ENCODE results near the gene PTPN21.

PTPN21 gene

GRCh38 chr14:88454886-88455285 lies 99.9 kb downstream of the PTPN21 start:
- no peak for DNase-seq

- DNase-seq, result no peak
Measured at GRCh38 chr14:88452231-88452630, 102.6 kb downstream of the PTPN21 start.

GRCh38 chr14:88439088-88439487 lies 115.7 kb downstream of the PTPN21 start:
- DNase-seq, result no peak

- DNase-seq, result no peak
Measured at GRCh38 chr14:88437658-88438057, 117.1 kb downstream of the PTPN21 start.

- DNase-seq, result no peak
Measured at GRCh38 chr14:88430976-88431375, 123.8 kb downstream of the PTPN21 start.

GRCh38 chr14:88426271-88426670 lies 128.5 kb downstream of the PTPN21 start:
- DNase-seq, result no peak

- no peak for DNase-seq
Measured at GRCh38 chr14:88424573-88424972, 130.2 kb downstream of the PTPN21 start.

GRCh38 chr14:88422919-88423650 lies 131.7 kb downstream of the PTPN21 start:
- no peak for DNase-seq

GRCh38 chr14:88422047-88422446 lies 132.8 kb downstream of the PTPN21 start:
- no peak for DNase-seq

- no peak for DNase-seq
Measured at GRCh38 chr14:88421286-88421685, 133.5 kb downstream of the PTPN21 start.

- DNase-seq, result no peak
Measured at GRCh38 chr14:88420187-88420586, 134.6 kb downstream of the PTPN21 start.

GRCh38 chr14:88417594-88417993 lies 137.2 kb downstream of the PTPN21 start:
- DNase-seq, result no peak

Data from GDM1 (cell line).